Stimulated activated CD4-positive, alpha-beta T cell treated with anti-CD3 and anti-CD28 coated beads, Interleukin-4, amount 100 ng/mL, for 48 hours (primary cell): Measurements from ENCODE around the gene SLC41A3.

Source experiments
- DNase-seq, 2 donors: peaks; one replicate each; pipeline ENCODE4 v3.0.0-alpha.2; 2020; ENCODE audit warnings: low read depth in 2 of 2

Gene SLC41A3

GRCh38 chr3:126026761-126027160, 57.2 kb downstream of the SLC41A3 start:
- no peak for DNase-seq

GRCh38 chr3:126026277-126026751, 57.6 kb downstream of the SLC41A3 start:
- DNase-seq: no peak

- DNase-seq: no peak
Observed at GRCh38 chr3:126025862-126026261, 58.1 kb downstream of the SLC41A3 start.

GRCh38 chr3:126025116-126025729, 58.7 kb downstream of the SLC41A3 start:
- no peak for DNase-seq

GRCh38 chr3:126024049-126024854, 59.7 kb downstream of the SLC41A3 start:
- no peak for DNase-seq

- DNase-seq: no peak
Observed at GRCh38 chr3:126023390-126023789, 60.5 kb downstream of the SLC41A3 start.

- no peak for DNase-seq
Observed at GRCh38 chr3:126022741-126023359, 61.1 kb downstream of the SLC41A3 start.

GRCh38 chr3:126021702-126022101, 62.2 kb downstream of the SLC41A3 start:
- DNase-seq: no peak

- DNase-seq: no peak
Observed at GRCh38 chr3:126021224-126021623, 62.7 kb downstream of the SLC41A3 start.

GRCh38 chr3:126019683-126020082, 64.2 kb downstream of the SLC41A3 start:
- DNase-seq: no peak

GRCh38 chr3:126018995-126019394, 64.9 kb downstream of the SLC41A3 start:
- DNase-seq: no peak

- no peak for DNase-seq
Observed at GRCh38 chr3:126018545-126018944, 65.4 kb downstream of the SLC41A3 start.

GRCh38 chr3:126017362-126017761, 66.6 kb downstream of the SLC41A3 start:
- DNase-seq: no peak

GRCh38 chr3:126016616-126017015, 67.3 kb downstream of the SLC41A3 start:
- DNase-seq: no peak

GRCh38 chr3:126015075-126015474, 68.8 kb downstream of the SLC41A3 start:
- DNase-seq: no peak

- DNase-seq: no peak
Observed at GRCh38 chr3:126014252-126014651, 69.7 kb downstream of the SLC41A3 start.

GRCh38 chr3:126013751-126014156, 70.2 kb downstream of the SLC41A3 start:
- no peak for DNase-seq

- DNase-seq: no peak
Observed at GRCh38 chr3:126009181-126009580, 74.7 kb downstream of the SLC41A3 start.

GRCh38 chr3:126008219-126008618, 75.7 kb downstream of the SLC41A3 start:
- no peak for DNase-seq

- DNase-seq: no peak
Observed at GRCh38 chr3:126005951-126006350, 78.0 kb downstream of the SLC41A3 start.

- no peak for DNase-seq
Observed at GRCh38 chr3:126004692-126005091, 79.2 kb downstream of the SLC41A3 start.

GRCh38 chr3:126004217-126004616, 79.7 kb downstream of the SLC41A3 start:
- no peak for DNase-seq
